HG03439 (cell line): ENCODE measurements around the gene FGF18.
"Not testable (repeated sequence)": the region's sequence is repeated elsewhere in the genome, so short reads cannot be mapped to it uniquely, and the experiment has no call there.

Experiments used
- ATAC-seq: cut with Tn5 transposase; IDR thresholded peaks from one replicate; pipeline ENCODE4 v1.9.1; 2021; ENCODE audit warnings: mild to moderate bottlenecking, moderate library complexity; ENCODE audit not compliant: unreplicated experiment

Gene FGF18, protein sequence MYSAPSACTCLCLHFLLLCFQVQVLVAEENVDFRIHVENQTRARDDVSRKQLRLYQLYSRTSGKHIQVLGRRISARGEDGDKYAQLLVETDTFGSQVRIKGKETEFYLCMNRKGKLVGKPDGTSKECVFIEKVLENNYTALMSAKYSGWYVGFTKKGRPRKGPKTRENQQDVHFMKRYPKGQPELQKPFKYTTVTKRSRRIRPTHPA

GRCh38 chr5:171418982-171419687 lies at the start of gene FGF18:
TSS of gene FGF18 (plus strand) at chr5:171419647. CDS start at chr5:171420200, 553 bp downstream.
- peak; percentile 46 for ATAC-seq

GRCh38 chr5:171369898-171370297 lies 49.5 kb upstream of the FGF18 start:
- no peak for ATAC-seq

DNA sequence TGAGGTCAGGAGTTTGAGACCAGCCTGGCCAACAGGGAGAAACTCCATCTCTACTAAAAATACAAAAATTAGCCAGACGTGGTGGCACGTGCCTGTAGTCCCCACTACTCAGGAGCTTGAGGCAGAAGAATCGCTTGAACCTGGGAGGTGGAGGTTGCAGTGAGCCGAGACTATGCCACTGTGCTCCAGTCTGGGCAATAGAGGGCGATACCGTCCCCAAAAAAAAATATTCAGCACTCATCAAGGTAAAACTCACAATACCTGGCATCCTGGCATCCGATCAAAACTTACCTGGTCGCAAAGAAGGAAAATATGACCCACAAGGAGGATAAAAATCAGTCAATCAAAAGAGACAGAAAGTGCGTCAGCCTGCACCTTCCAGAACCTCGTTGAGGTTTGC lies 48.6 kb upstream of the FGF18 start:
- ATAC-seq: not testable (repeated sequence)

DNA sequence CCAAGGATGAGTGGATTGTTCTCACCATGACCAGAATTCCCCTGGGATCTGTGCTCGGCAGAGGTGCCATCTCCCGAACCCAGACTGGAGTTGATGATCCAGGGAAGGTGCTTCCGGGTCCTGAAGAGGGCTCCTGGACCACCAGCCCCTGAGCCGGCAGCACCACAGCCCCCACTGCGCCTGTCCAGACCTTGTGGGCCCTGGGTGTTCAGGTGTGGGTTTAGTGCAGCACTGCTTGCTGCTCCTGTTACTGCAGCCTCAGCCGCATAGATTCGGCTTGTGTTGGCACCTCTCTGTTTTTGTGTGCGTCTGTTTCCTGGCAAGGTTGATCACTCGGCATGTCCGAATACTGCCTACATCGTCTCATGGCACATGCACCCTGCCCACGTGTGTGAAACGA lies 48.1 kb upstream of the FGF18 start:
- ATAC-seq: no peak

DNA sequence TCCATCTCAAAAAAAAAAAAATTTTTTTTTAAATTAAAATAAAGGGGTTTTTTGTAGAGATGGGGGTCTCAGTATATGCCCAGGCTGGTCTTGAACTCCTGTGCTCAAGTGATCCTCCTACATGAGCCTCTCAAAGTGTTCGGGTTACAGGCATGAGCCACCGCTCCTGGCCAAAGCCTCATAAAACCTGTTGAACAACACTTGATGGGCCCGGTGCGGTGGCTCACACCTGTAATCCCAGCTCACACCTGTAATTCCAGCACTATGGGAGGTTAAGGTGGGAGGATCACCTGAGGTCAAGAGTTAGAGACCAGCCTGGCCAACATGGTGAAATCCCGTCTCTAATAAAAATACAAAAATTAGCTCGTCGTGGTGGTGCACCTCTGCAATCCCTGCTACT lies 39.5 kb upstream of the FGF18 start:
- ATAC-seq: no peak

DNA sequence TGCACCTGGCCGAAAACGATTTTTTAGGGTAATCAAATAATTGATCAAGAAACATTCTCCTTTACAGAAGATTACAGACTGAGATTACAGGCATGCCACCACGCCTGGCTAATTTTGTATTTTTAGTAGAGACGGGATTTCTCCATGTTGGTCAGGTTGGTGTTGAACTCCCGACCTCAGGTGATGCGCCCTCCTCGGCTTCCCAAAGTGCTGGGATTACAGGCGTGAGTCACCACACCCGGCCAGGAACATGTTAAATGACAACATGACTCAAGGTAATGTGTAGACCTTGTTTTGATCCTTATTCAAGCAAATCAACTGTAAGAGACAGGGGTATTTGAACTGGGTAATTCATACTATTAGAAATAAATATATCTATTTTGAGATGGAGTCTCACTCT lies 35.0 kb upstream of the FGF18 start:
- ATAC-seq: not testable (repeated sequence)

DNA sequence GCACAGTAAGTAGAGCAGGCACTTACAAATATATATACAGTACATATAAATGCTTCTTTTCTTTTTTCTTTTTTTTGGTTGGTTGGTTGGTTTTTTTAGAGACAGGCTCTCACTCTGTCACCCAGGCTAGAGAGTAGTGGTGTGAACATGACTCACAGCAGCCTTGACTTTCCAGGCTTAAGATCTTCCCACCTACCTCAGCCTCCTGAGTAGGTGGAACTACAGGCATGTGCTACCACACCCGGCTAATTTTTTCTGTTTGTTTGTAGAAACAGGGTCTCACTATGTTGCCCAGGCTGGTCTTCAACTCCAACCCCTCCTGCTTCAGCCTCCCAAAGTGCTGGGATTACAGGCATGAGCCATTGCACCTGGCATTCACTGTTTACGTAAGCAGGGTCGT lies 34.4 kb upstream of the FGF18 start:
- not testable (repeated sequence) for ATAC-seq

DNA sequence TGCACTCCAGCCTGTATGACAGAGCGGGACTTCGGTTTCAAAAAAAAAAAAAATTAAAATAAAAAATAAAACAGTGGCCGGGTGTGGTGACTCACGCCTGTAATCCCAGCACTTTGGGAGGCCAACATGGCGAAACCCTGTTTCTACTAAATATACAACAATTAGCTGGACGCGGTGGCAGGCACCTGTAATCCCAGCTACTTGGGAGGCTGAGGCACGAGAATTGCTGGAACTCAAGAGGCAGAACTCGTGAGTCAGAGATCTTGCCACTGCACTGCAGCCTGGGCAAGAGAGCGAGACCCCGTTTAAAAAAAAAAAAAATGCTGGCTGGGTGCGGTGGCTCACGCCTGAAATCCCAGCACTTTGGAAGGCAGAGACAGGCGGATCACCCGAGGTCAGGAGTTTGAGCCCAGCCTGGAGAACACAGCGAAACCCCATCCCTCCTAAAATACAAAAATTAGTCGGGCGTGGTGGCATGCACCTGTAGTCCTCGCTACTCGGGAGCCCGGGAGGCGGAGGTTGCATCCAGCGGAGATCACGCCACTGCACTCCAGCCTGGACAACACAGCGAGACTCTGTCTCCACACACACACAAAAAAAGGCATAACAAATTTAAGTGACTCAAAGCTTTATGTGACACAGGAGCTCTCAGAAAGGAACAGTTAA lies 33.3 kb upstream of the FGF18 start:
- ATAC-seq: no peak

DNA sequence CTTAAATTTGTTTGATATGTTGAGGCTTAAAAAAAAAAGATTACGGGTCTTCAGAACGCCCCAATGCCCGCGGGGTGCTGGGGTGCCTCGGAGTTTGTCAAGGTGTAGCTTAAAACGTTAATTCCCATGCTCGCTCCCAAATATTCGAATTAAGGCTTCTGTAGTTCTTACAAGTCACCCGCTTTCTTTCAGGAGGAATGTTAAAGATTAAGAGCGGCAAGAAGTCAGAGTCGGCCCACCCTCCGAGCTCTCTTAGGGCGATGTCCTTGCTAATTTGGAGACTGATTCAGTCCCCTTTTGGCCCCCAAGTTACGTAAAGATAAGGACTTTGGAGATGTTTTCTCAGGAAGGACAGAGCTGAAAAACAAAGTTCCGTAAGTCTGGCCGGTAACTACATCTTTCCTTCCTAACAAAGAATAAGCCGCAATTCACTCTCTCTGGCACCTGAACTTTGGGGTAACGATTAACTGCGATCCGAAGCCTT lies 32.5 kb upstream of the FGF18 start:
- ATAC-seq: no peak

DNA sequence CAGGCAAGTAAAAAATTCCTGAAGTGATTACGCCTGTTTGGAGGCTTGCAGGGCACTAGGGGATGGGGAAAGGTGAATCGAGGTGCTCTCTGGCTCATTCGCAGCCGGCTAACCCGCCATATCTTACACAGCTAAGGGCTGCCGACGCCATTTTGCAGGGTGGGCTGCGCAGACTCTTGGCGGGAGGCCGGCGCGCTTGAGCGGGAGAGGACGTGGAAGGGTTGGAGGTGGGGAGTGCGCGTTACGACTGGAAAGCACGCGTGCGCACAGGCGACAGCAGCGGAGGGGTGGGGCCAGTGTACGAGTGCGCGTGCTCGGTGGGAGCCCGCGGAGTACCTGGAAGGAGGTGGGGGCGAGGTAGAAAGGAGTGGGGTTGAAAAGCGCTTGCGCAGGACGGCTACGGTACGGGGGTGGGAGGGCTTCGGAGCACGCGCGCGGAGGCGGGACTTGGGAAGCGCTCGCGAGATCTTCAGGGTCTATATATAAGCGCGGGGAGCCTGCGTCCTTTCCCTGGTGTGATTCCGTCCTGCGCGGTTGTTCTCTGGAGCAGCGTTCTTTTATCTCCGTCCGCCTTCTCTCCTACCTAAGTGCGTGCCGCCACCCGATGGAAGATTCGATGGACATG lies 32.0 kb upstream of the FGF18 start, which contains the start of gene NPM1:
NPM1 (plus strand) TSS at position 505 of the 625 bp plus-strand sequence; CDS start at position 605, 100 bp downstream.
- peak; percentile 75 for ATAC-seq

DNA sequence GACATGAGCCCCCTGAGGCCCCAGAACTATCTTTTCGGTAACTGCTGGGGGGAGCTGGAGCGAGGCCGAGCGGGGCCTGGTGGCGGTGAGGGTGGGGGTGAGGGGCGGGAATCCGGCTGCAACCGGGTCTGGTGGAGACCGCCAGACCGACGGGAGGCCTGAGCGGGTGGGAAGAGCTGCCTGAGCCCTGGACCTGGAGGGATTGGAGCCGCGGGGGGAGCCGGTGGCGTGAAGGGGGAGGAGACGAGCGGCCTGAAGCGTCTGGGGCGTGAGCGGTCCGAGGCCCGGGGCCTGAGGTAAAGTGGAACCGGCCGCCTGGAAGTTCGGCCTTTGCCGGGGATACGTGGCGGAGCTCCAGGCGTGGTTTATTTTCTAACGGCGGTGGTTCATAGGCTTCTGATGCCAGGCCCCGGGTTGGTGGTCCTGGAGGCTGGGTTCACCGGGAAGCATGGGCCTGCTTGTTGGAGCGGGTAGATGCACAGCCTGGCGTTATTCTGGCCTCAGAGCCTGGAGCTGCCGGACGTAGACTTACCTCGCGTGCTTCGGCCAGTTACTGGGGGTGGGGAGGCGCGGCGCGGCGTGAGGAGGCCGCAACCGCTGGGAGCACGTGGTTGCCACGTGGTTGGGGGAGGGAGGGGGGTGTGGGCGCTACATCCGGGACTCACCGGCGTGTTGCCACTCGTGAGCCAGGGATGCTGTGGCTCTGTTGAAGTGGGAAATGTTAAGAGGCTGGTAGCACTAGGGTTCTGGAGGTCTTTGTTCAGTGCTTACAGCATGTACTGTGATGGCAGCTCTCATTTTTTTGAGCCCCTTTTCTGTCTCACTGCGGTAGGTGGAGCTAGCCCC lies 31.3 kb upstream of the FGF18 start:
- peak; percentile 30 for ATAC-seq

GRCh38 chr5:171388816-171389168 lies 30.7 kb upstream of the FGF18 start:
- no peak for ATAC-seq

DNA sequence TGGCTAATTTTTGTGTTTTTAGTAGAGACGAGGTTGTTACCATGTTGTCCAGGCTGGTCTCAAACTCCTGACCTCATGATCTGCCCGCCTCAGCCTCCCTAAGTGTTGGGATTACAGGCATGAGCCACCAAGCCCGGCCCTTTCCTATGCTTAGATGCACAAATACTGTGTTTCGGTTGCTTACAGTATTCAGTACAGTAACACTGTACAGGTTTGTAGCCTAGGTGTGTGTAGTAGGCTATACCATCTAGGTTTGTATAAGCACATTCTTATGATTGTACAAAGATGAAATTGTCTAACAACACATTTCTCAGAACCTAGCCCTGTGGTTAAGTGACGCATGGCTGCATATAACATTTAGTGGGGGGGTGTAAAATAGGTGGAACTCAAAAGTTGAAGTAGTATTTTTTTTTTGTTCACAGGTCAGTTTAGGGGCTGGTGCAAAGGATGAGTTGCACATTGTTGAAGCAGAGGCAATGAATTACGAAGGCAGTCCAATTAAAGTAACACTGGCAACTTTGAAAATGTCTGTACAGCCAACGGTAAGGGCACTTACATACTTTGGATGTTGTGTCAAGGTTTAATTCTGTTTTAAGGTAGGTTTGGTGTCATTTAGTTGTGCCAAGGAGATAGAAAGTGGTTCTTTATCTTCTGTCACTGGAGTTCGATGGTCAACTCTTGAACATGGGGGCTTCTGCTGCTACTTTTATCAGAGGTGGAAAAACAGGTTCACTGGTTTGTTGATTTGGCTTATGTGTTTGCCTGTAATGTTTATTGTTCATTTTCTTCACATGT lies 28.4 kb upstream of the FGF18 start:
- no peak for ATAC-seq

DNA sequence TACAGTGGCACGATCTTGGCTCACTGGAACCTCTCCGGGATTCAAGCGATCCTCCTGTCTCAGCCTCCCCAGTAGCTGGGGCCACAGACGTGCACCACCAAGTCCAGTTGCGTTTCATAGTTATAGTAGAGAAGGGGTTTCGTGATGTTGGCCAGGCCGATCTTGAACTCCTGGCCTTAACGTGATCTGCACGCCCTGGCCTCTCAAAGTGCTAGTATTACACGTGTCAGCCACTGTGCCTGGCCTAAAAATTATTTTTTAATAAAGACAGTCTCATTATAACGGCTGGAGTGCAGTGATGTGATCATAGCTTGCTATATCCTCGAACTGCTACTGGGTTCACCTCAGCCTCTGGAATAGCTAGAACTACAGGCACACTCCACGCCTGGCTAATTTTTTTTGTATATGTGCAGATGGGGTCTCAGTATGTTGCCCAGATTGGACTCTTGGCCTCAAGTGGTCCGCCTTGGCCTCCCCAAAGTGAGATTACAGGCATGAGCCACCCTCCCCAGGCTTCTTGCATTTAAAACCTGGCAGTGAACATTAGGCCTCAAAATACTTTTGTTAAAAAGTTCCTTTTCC lies 27.4 kb upstream of the FGF18 start:
- no peak for ATAC-seq

- no peak for ATAC-seq
These were observed 26.8 kb upstream of the FGF18 start for GRCh38 chr5:171392585-171393159.

DNA sequence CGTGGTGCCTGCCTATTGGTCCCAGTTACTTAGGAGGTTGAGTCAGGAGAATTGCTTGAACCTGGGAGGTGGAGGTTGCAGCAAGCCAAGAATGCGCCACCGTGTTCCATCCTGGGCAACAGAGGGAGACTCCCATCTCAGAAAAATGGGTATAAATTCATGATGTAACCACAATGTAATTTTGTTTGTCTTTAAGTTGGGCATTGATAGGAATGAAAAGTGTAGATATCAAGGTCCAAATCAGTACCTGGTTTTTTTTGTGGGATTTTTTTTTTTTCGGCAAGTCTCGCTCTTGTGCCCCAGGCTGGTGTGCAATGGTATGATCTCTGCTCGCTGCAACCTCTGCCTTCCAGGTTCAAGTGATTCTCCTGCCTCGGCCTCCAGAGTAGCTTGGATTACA lies 24.4 kb upstream of the FGF18 start:
- ATAC-seq: no peak

GRCh38 chr5:171396583-171396982 lies 22.9 kb upstream of the FGF18 start:
- not testable (repeated sequence) for ATAC-seq

GRCh38 chr5:171397190-171397589 lies 22.3 kb upstream of the FGF18 start:
- no peak for ATAC-seq

- no peak for ATAC-seq
These were observed 21.8 kb upstream of the FGF18 start for GRCh38 chr5:171397599-171397998.
